ENCODE results near the gene TAPBPL.
"Not testable (repeated sequence)": the region's sequence is repeated elsewhere in the genome, so short reads cannot be mapped to it uniquely, and the experiment has no call there.

Gene TAPBPL

GRCh38 chr12:6477601-6478377 lies 25.9 kb downstream of the TAPBPL start:
- H3K4me1 ChIP-seq (ENCODE audit: insufficient read depth, low read length); H3K9ac ChIP-seq (ENCODE audit: low read depth, low read length); H3K36me3 ChIP-seq (ENCODE audit: insufficient read depth, low read length); H3K9me3 ChIP-seq (ENCODE audit: control insufficient read depth, insufficient read depth, low read length): not testable (repeated sequence)

GRCh38 chr12:6478416-6478815 lies 26.6 kb downstream of the TAPBPL start:
- Histone ChIP-seq H3K9me3 (ENCODE audit: control insufficient read depth, insufficient read depth, low read length) (no peaks in the 10 kb centered on the region), H3K4me1 (ENCODE audit: insufficient read depth, low read length) (no peaks in the 10 kb centered on the region), H3K36me3 (ENCODE audit: insufficient read depth, low read length) (no peaks in the 10 kb centered on the region), H3K9ac (ENCODE audit: low read depth, low read length) (no peak overlapping the region)

- Histone ChIP-seq H3K9me3 (ENCODE audit: control insufficient read depth, insufficient read depth, low read length) (no peaks in the 10 kb centered on the region), H3K36me3 (ENCODE audit: insufficient read depth, low read length) (peaks cover 3% of the 10 kb centered on the region; the same call in 1 of the 2 replicates), H3K9ac (ENCODE audit: low read depth, low read length) (no peak overlapping the region), H3K4me1 (ENCODE audit: insufficient read depth, low read length) (no peaks in the 10 kb centered on the region)
Measured at GRCh38 chr12:6488240-6488639, 36.4 kb downstream of the TAPBPL start.

- Histone ChIP-seq H3K9me3 (ENCODE audit: control insufficient read depth, insufficient read depth, low read length) (no peaks in the 10 kb centered on the region), H3K36me3 (ENCODE audit: insufficient read depth, low read length) (peaks cover 3% of the 10 kb centered on the region; the same call in 1 of the 2 replicates), H3K9ac (ENCODE audit: low read depth, low read length) (no peak overlapping the region), H3K4me1 (ENCODE audit: insufficient read depth, low read length) (no peaks in the 10 kb centered on the region)
Measured at GRCh38 chr12:6489449-6489848, 37.6 kb downstream of the TAPBPL start.

GRCh38 chr12:6490673-6491072 lies 38.8 kb downstream of the TAPBPL start:
- not testable (repeated sequence) for H3K9me3 ChIP-seq (ENCODE audit: control insufficient read depth, insufficient read depth, low read length); H3K4me1 ChIP-seq (ENCODE audit: insufficient read depth, low read length); H3K9ac ChIP-seq (ENCODE audit: low read depth, low read length)
- peaks cover 11% of the 10 kb centered on the region for H3K36me3 ChIP-seq (ENCODE audit: insufficient read depth, low read length)

GRCh38 chr12:6492838-6493496 lies 41.1 kb downstream of the TAPBPL start, which contains the start of gene MRPL51:
Gene MRPL51, minus strand, starts transcription at chr12:6493262. Its CDS starts 126 bp downstream, at chr12:6493136.
- Histone ChIP-seq H3K9me3 (ENCODE audit: control insufficient read depth, insufficient read depth, low read length) (no peaks in the 10 kb centered on the region), H3K4me1 (ENCODE audit: insufficient read depth, low read length) (no peaks in the 10 kb centered on the region), H3K36me3 (ENCODE audit: insufficient read depth, low read length) (peaks cover 20% of the 10 kb centered on the region), H3K9ac (ENCODE audit: low read depth, low read length) (peak within 1 kb of the TSS; percentile 83)

- Histone ChIP-seq H3K36me3 (ENCODE audit: insufficient read depth, low read length) (peaks cover 20% of the 10 kb centered on the region), H3K9me3 (ENCODE audit: control insufficient read depth, insufficient read depth, low read length) (no peaks in the 10 kb centered on the region), H3K9ac (ENCODE audit: low read depth, low read length) (peak within 1 kb of the TSS; percentile 83), H3K4me1 (ENCODE audit: insufficient read depth, low read length) (no peaks in the 10 kb centered on the region)
Measured at GRCh38 chr12:6493497-6494257, 41.8 kb downstream of the TAPBPL start, which contains the start of gene NCAPD2. Gene NCAPD2, plus strand, starts transcription at chr12:6494102. Its CDS starts 997 bp downstream, at chr12:6495099.

- peaks cover 27% of the 10 kb centered on the region for H3K36me3 ChIP-seq (ENCODE audit: insufficient read depth, low read length)
- peak overlapping the region; percentile 83 for H3K9ac ChIP-seq (ENCODE audit: low read depth, low read length)
- H3K4me1 ChIP-seq (ENCODE audit: insufficient read depth, low read length), result no peaks in the 10 kb centered on the region
- H3K9me3 ChIP-seq (ENCODE audit: control insufficient read depth, insufficient read depth, low read length), result no peaks in the 10 kb centered on the region
Measured at GRCh38 chr12:6494258-6494743, 42.5 kb downstream of the TAPBPL start.

- H3K9ac ChIP-seq (ENCODE audit: low read depth, low read length), result peak overlapping the region; percentile 83
- peaks cover 28% of the 10 kb centered on the region for H3K36me3 ChIP-seq (ENCODE audit: insufficient read depth, low read length)
- no peaks in the 10 kb centered on the region for H3K4me1 ChIP-seq (ENCODE audit: insufficient read depth, low read length)
- no peaks in the 10 kb centered on the region for H3K9me3 ChIP-seq (ENCODE audit: control insufficient read depth, insufficient read depth, low read length)
Measured at GRCh38 chr12:6494968-6495367, 43.1 kb downstream of the TAPBPL start.

GRCh38 chr12:6497291-6497690 lies 45.4 kb downstream of the TAPBPL start:
- not testable (repeated sequence) for H3K4me1 ChIP-seq (ENCODE audit: insufficient read depth, low read length); H3K9ac ChIP-seq (ENCODE audit: low read depth, low read length); H3K9me3 ChIP-seq (ENCODE audit: control insufficient read depth, insufficient read depth, low read length)
- peaks cover 27% of the 10 kb centered on the region for H3K36me3 ChIP-seq (ENCODE audit: insufficient read depth, low read length)

GRCh38 chr12:6500466-6500865 lies 48.6 kb downstream of the TAPBPL start:
- Histone ChIP-seq H3K9ac (ENCODE audit: low read depth, low read length) (no peak overlapping the region), H3K4me1 (ENCODE audit: insufficient read depth, low read length) (no peaks in the 10 kb centered on the region), H3K9me3 (ENCODE audit: control insufficient read depth, insufficient read depth, low read length) (no peaks in the 10 kb centered on the region; the same call in 1 of the 2 replicates), H3K36me3 (ENCODE audit: insufficient read depth, low read length) (peaks cover 29% of the 10 kb centered on the region)

GRCh38 chr12:6507102-6507998 lies 55.5 kb downstream of the TAPBPL start:
- Histone ChIP-seq H3K9ac (ENCODE audit: low read depth, low read length) (no peak overlapping the region), H3K4me1 (ENCODE audit: insufficient read depth, low read length) (peaks cover 14% of the 10 kb centered on the region), H3K36me3 (ENCODE audit: insufficient read depth, low read length) (peaks cover 25% of the 10 kb centered on the region), H3K9me3 (ENCODE audit: control insufficient read depth, insufficient read depth, low read length) (no peaks in the 10 kb centered on the region)

GRCh38 chr12:6508087-6508486 lies 56.2 kb downstream of the TAPBPL start:
- Histone ChIP-seq H3K36me3 (ENCODE audit: insufficient read depth, low read length) (peaks cover 31% of the 10 kb centered on the region), H3K9me3 (ENCODE audit: control insufficient read depth, insufficient read depth, low read length) (no peaks in the 10 kb centered on the region), H3K4me1 (ENCODE audit: insufficient read depth, low read length) (peaks cover 14% of the 10 kb centered on the region), H3K9ac (ENCODE audit: low read depth, low read length) (no peak overlapping the region)
